IMR-90 (cell line): ENCODE data around the gene UBR4. TPM values are rescaled to one million over a fixed set of nuclear protein-coding genes. Genes with fewer than 3 reads are reported as not detected.

Source experiments
- ATAC-seq: fragments of 200-7000 bp; cut with Tn5 transposase; 2 replicates; pipeline ENCODE4 v1.9.1; 2020; ENCODE audit warnings: low read depth, mild to moderate bottlenecking, moderate library complexity
- BruUV-seq: library from RNA; stranded (reverse); fragments of 400-500 nt; replicated peaks from 2 replicates; lab custom pipeline; 2021; lab: Mats Ljungman, UMichigan
- CTCF ChIA-PET: fragments of 300-600 bp; formaldehyde crosslinking; extraction: SDS; loops from one replicate; lab custom pipeline; 2021; ENCODE audit warnings: antibody characterized with exemption; lab: Yijun Ruan, JAX
- POLR2A ChIA-PET: fragments of 300-600 bp; sonication (Branson Sonifier 250); formaldehyde crosslinking; loops from one replicate; lab custom pipeline; 2022; ENCODE audit warnings: antibody characterized with exemption; ENCODE audit not compliant: unreplicated experiment; lab: Charles Lee
- DNase-seq: peaks from one replicate; pipeline ENCODE4 v3.0.0; 2013
- H2AFZ ChIP-seq: replicated peaks from 2 replicates; pipeline ENCODE3; 2013; ENCODE audit warnings: low read length, mild to moderate bottlenecking; ENCODE audit not compliant: poor library complexity
- H2AK5ac ChIP-seq: 2 replicates; pipeline ENCODE4 v1.6.1; 2013; ENCODE audit warnings: low read depth, low read length, inconsistent platforms
- H2AK9ac ChIP-seq: replicated peaks from 2 replicates; pipeline ENCODE3; 2013; ENCODE audit warnings: mild to moderate bottlenecking, low read depth, low read length, moderate library complexity; ENCODE audit not compliant: poor library complexity
- H2BK120ac ChIP-seq: 2 replicates; pipeline ENCODE4 v1.6.1; 2013; ENCODE audit warnings: low read depth, low read length, inconsistent platforms
- H2BK15ac ChIP-seq: 3 replicates; pipeline ENCODE4 v1.6.1; 2013; ENCODE audit warnings: low read depth, low read length, inconsistent platforms
- H2BK20ac ChIP-seq: 2 replicates; pipeline ENCODE4 v1.6.1; 2013; ENCODE audit warnings: low read depth, mild to moderate bottlenecking, inconsistent platforms, low read length, moderate library complexity
- H2BK5ac ChIP-seq: 2 replicates; pipeline ENCODE4 v1.6.1; 2013; ENCODE audit warnings: mild to moderate bottlenecking, low read depth, low read length, inconsistent platforms; ENCODE audit not compliant: poor library complexity, severe bottlenecking
- H3K14ac ChIP-seq: replicated peaks from 2 replicates; pipeline ENCODE4 v1.6.1; 2013; ENCODE audit warnings: low read depth, low read length, inconsistent platforms
- H3K18ac ChIP-seq: 2 replicates; pipeline ENCODE4 v1.6.1; 2013; ENCODE audit warnings: low read depth, low read length, control low read depth
- H3K23ac ChIP-seq: 2 replicates; pipeline ENCODE4 v1.6.1; 2013; ENCODE audit warnings: low read depth, low read length, inconsistent platforms
- H3K27ac ChIP-seq: 2 replicates; pipeline ENCODE4 v1.5.1; 2013; ENCODE audit warnings: mild to moderate bottlenecking, control low read depth, low read length; ENCODE audit not compliant: insufficient read depth
- H3K27me3 ChIP-seq: 2 replicates; pipeline ENCODE4 v1.6.1; 2013; ENCODE audit warnings: low read length; ENCODE audit not compliant: control insufficient read depth, insufficient read depth
- H3K36me3 ChIP-seq: 2 replicates; pipeline ENCODE4 v1.6.1; 2013; ENCODE audit warnings: low read length, mixed read lengths; ENCODE audit not compliant: control insufficient read depth, insufficient read depth
- H3K4ac ChIP-seq: 2 replicates; pipeline ENCODE4 v1.6.1; 2013; ENCODE audit warnings: low read depth, low read length, inconsistent platforms
- H3K4me1 ChIP-seq: 2 replicates; pipeline ENCODE4 v1.6.1; 2013; ENCODE audit warnings: low read length, mixed read lengths; ENCODE audit not compliant: control insufficient read depth, insufficient read depth
- H3K4me2 ChIP-seq: 2 replicates; pipeline ENCODE4 v1.6.1; 2013; ENCODE audit warnings: low read depth, mild to moderate bottlenecking, control low read depth, low read length, moderate library complexity
- H3K4me3 ChIP-seq: 2 replicates; pipeline ENCODE4 v1.5.1; 2013; ENCODE audit warnings: low read depth, mild to moderate bottlenecking, control low read depth, low read length, moderate library complexity; ENCODE audit not compliant: insufficient read depth
- H3K56ac ChIP-seq: 2 replicates; pipeline ENCODE4 v1.6.1; 2013; ENCODE audit warnings: low read length, inconsistent platforms; ENCODE audit not compliant: insufficient read depth; ENCODE audit errors: extremely low read depth
- H3K79me1 ChIP-seq, 2 experiments: 2 replicates each; pipeline ENCODE4 v1.6.1; 2013; ENCODE audit warnings: low read length in 2 of 2, inconsistent platforms in 1 of 2, low read depth in 1 of 2
- H3K9ac ChIP-seq: 2 replicates; pipeline ENCODE4 v1.6.1; 2013; ENCODE audit warnings: low read depth, low read length, control low read depth
- H3K9me1 ChIP-seq: 2 replicates; pipeline ENCODE4 v1.6.1; 2013; ENCODE audit warnings: low read length, inconsistent platforms; ENCODE audit not compliant: insufficient read depth
- H3K9me3 ChIP-seq: 2 replicates; pipeline ENCODE4 v1.6.1; 2013; ENCODE audit warnings: low read length; ENCODE audit not compliant: control insufficient read depth, insufficient read depth
- H4K20me1 ChIP-seq: 2 replicates; pipeline ENCODE4 v1.6.1; 2013; ENCODE audit warnings: low read length, inconsistent platforms; ENCODE audit not compliant: insufficient read depth
- H4K5ac ChIP-seq: 2 replicates; pipeline ENCODE4 v1.6.1; 2013; ENCODE audit warnings: mild to moderate bottlenecking, low read depth, low read length, control low read depth
- H4K8ac ChIP-seq, 2 experiments: 2 replicates each; pipeline ENCODE4 v1.6.1; 2013; ENCODE audit warnings: low read depth in 2 of 2, low read length in 2 of 2, control low read depth in 1 of 2, inconsistent platforms in 1 of 2
- H4K91ac ChIP-seq: 2 replicates; pipeline ENCODE4 v1.6.1; 2013; ENCODE audit warnings: low read depth, low read length, inconsistent platforms; ENCODE audit not compliant: insufficient read depth
- BHLHE40 ChIP-seq: fragments of 150-350 bp; IDR thresholded peaks from 2 replicates; pipeline ENCODE4 v1.6.1; 2016; ENCODE audit warnings: mild to moderate bottlenecking, low read depth, low read length
- CEBPB ChIP-seq: IDR thresholded peaks from 2 replicates; pipeline ENCODE4 v1.6.1; 2012; ENCODE audit warnings: low read depth, low read length, improper control_type of control experiment
- CTCF ChIP-seq: conservative IDR thresholded peaks from 2 replicates; pipeline ENCODE4 v1.5.1; 2012; ENCODE audit warnings: mild to moderate bottlenecking, low read depth, low read length, improper control_type of control experiment
- ELK1 ChIP-seq: fragments of 150-350 bp; IDR thresholded peaks from 2 replicates; pipeline ENCODE4 v1.6.1; 2016; ENCODE audit warnings: low read depth, mild to moderate bottlenecking, low read length, moderate library complexity, borderline replicate concordance
- FOS ChIP-seq: fragments of 150-350 bp; IDR thresholded peaks from 2 replicates; pipeline ENCODE4 v1.6.1; 2016; ENCODE audit warnings: low read depth, low read length
- MAFK ChIP-seq: IDR thresholded peaks from 2 replicates; pipeline ENCODE4 v1.6.1; 2012; ENCODE audit warnings: low read depth, low read length, improper control_type of control experiment
- MAZ ChIP-seq: IDR thresholded peaks from 2 replicates; pipeline ENCODE4 v1.6.1; 2012; ENCODE audit warnings: low read depth, mild to moderate bottlenecking, low read length, improper control_type of control experiment, moderate library complexity, borderline replicate concordance
- MXI1 ChIP-seq: IDR thresholded peaks from 2 replicates; pipeline ENCODE4 v1.6.1; 2012; ENCODE audit warnings: low read depth, mild to moderate bottlenecking, low read length, moderate library complexity, borderline replicate concordance
- NFE2L2 ChIP-seq: fragments of 150-350 bp; IDR thresholded peaks from 2 replicates; pipeline ENCODE4 v1.6.1; 2016; ENCODE audit warnings: low read depth, mild to moderate bottlenecking, low read length
- POLR2A ChIP-seq: IDR thresholded peaks from 2 replicates; pipeline ENCODE4 v1.6.1; 2012; ENCODE audit warnings: mild to moderate bottlenecking, low read depth, low read length
- RCOR1 ChIP-seq: IDR thresholded peaks from 2 replicates; pipeline ENCODE4 v1.6.1; 2012; ENCODE audit warnings: mild to moderate bottlenecking, low read length, improper control_type of control experiment; ENCODE audit not compliant: insufficient replicate concordance
- SMC3 ChIP-seq: fragments of 150-350 bp; IDR thresholded peaks from 2 replicates; pipeline ENCODE4 v1.6.1; 2016; ENCODE audit warnings: low read depth, mild to moderate bottlenecking, antibody characterized with exemption, low read length, moderate library complexity
- WGBS, 2 experiments: methylation state at CpG; one replicate each; pipeline versions ENCODE4 v1.1.5 to v1.1.7; 2013; ENCODE audit warnings: missing lambda C conversion rate in 2 of 2; ENCODE audit not compliant: insufficient read length in 1 of 2; ENCODE audit errors: extremely low coverage in 2 of 2; 5-methylcytosine and 5-hydroxymethylcytosine counted together
- dilution Hi-C: fragments of 300-500 bp; cut with HindIII; formaldehyde crosslinking; loops from one replicate; pipeline ENCODE4 v1.14.3; 2018; ENCODE audit warnings: low sequenced_read_pairs; ENCODE audit not compliant: unreplicated experiment
- in situ Hi-C: fragments of 300-500 bp; cut with MboI; formaldehyde crosslinking; loops from 3 replicates; pipeline ENCODE4 v1.14.3; 2019; ENCODE audit warnings: low sequenced_read_pairs, inconsistent platforms, mixed read lengths
- intact Hi-C: fragments of 100-400 bp; cut with micrococcal nuclease; formaldehyde crosslinking; loops from 2 replicates; pipeline ENCODE4 v1.10.0; 2022
- polyA plus RNA-seq, 3 experiments: library from polyadenylated mRNA; depleted of rRNA; stranded (reverse); fragments of >200 nt; gene quantifications; 2 replicates each; pipeline ENCODE4 v1.2.3, GENCODE V29; 2012; ENCODE audit warnings: low replicate concordance in 1 of 3
- total RNA-seq: library from RNA; depleted of rRNA; stranded (reverse); fragments of >200 nt; gene quantifications from 2 replicates; pipeline ENCODE4 v1.2.3, GENCODE V29; 2012

Gene UBR4
- total and polyA plus RNA-seq, 2 of the 4 experiments (the other 2 are of a cell fraction): 87.8 to 121 TPM

- Histone ChIP-seq H3K9me1 (peaks cover 4% of the 10 kb centered on the region; the same call in 1 of the 2 replicates), H4K20me1 (peaks cover 59% of the 10 kb centered on the region), H3K36me3 (peaks cover 2% of the 10 kb centered on the region), H3K9me3 (no peaks in the 10 kb centered on the region), H2AFZ (no peak overlapping the region), H2BK5ac (peak overlapping the region; percentile 94), H4K91ac (peak overlapping the region; percentile 37), H3K18ac (peak overlapping the region; percentile 86), H2AK5ac (peak overlapping the region; percentile 85), H3K27me3 (no peaks in the 10 kb centered on the region), H3K4me1 (peaks cover 7% of the 10 kb centered on the region), H3K14ac (peak overlapping the region; percentile 86), H3K56ac (peak overlapping the region; percentile 88), H2BK120ac (peak overlapping the region; percentile 15), H4K5ac (peak overlapping the region; percentile 11; the same call in 1 of the 2 replicates), H3K23ac (peak overlapping the region; percentile 53), H2BK15ac (peak overlapping the region; percentile 9; the same call in 2 of the 3 replicates), H3K9ac (peak overlapping the region; percentile 98), H3K4me3 (peak overlapping the region; percentile 74), H2BK20ac (no peak overlapping the region; the same call in 1 of the 2 replicates), H3K27ac (peak overlapping the region; percentile 78), H3K79me1 (peaks cover 9 to 41% of the 10 kb centered on the region in 2 experiments; a peak in 3 of 4 replicates), H3K4me2 (peak overlapping the region; percentile 94), H2AK9ac (no peak overlapping the region), H3K4ac (peak overlapping the region; percentile 39), H4K8ac (peak overlapping the region; percentile 39 to 55)
- dilution Hi-C loops (no loop called here), in situ Hi-C loops (no loop called here), intact Hi-C loops (no loop called here)
- no TSS peak for BruUV-seq
- POLR2A ChIA-PET: interaction anchor here (0.6 kb wide), 1 partner anchor 68 kb away, joined by 3 read pairs; no protein-coding TSS in a partner anchor
- ATAC-seq (peak; percentile 28), DNase-seq (peak; percentile 91)
- TF ChIP-seq MXI1 (peak; percentile 21; the same call in 1 of the 2 replicates), NFE2L2 (peak; percentile 56; the same call in 1 of the 2 replicates), SMC3 (no peak), BHLHE40 (no peak), MAFK (peak; percentile 58), RCOR1 (no peak), CEBPB (no peak), FOS (peak; percentile 60; the same call in 1 of the 2 replicates), MAZ (no peak), POLR2A (peak; percentile 83), ELK1 (no peak), CTCF (no peak)
- CTCF ChIA-PET: interaction anchor here (0.6 kb wide), 1 partner anchor 497 kb away, joined by 5 read pairs; no protein-coding TSS in a partner anchor
- WGBS, 2 experiments: no CpG with 5 or more reads among the region's 8 CpGs
These were observed 1.2 kb downstream of the UBR4 start for GRCh38 chr1:19208710-19209438.
